ENCODE data around the gene NUP62. TPM values are rescaled to one million over a fixed set of nuclear protein-coding genes. Genes with fewer than 3 reads are reported as not detected.

The NUP62 gene
- total RNA-seq, 1 experiment from 2014 or later = 127 TPM

DNA sequence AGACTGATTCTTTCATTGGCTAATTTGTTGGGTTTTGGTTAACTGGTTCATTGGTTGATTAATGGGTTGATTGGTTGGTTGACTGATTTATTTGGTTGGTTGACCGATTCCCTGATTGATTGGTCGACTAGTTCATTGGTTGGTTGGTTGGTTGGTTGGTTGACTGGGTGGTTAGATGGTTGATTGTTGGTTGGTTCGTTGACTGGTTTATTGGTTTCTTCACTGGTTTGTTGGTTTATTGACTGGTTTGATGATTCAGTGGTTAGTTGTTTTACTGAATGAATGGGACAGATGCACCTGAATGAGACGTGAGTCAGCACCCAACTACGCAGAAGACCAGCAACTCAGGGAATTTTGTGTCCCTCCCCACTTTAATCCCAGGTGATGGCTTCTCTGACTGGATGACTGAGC lies 2.7 kb upstream of the NUP62 start:
- H3K4me3 Mint-ChIP-seq = peak overlapping the region in 1 of 2 experiments; percentile 7; a peak in 1 of 5 replicates
- Histone ChIP-seq H2BK15ac (ENCODE audit: low read depth, low read length) (no peak overlapping the region), H3K4me1 (ENCODE audit: insufficient read depth, low read length) (no peaks in the 10 kb centered on the region; the same call in 1 of the 2 replicates), H3K4ac (ENCODE audit: low read depth, low read length) (no peak overlapping the region), H3K27ac (ENCODE audit: insufficient read length, low read depth, low read length) (no peak overlapping the region), H3K9ac (ENCODE audit: extremely low read depth, insufficient read length, low read length) (no peak overlapping the region), H3K4me2 (ENCODE audit: insufficient read depth, insufficient read length, low read length) (no peak overlapping the region), H2BK20ac (ENCODE audit: low read depth, low read length, poor library complexity, severe bottlenecking) (no peak overlapping the region), H3K18ac (ENCODE audit: insufficient read length, low read depth, low read length) (no peak overlapping the region), H3K23ac (ENCODE audit: insufficient read length, low read depth, low read length) (no peak overlapping the region), H2BK12ac (ENCODE audit: insufficient read length, low read depth, low read length) (no peak overlapping the region), H4K91ac (ENCODE audit: insufficient read length, low read depth, low read length) (no peak overlapping the region), H4K5ac (ENCODE audit: insufficient read length, low read depth, low read length) (no peak overlapping the region), H2BK5ac (ENCODE audit: insufficient read length, low read length) (no peak overlapping the region), H4K8ac (replicated peaks; ENCODE audit: insufficient read length, low read depth, low read length) (no peak overlapping the region), H3K79me1 (ENCODE audit: insufficient read depth, low read depth, low read length, poor library complexity, severe bottlenecking) (no peaks in the 10 kb centered on the region), H4K20me1 (ENCODE audit: control insufficient read depth, insufficient read depth, insufficient read length) (peaks cover 2% of the 10 kb centered on the region), H2BK120ac (ENCODE audit: low read depth, low read length, poor library complexity, severe bottlenecking) (no peak overlapping the region), H3T11ph (ENCODE audit: low read length) (no peak overlapping the region), H3K9me3 (ENCODE audit: control insufficient read depth, low read depth, low read length) (no peaks in the 10 kb centered on the region), H3K79me2 (ENCODE audit: insufficient read depth, low read length) (peaks cover 13% of the 10 kb centered on the region; the same call in 1 of the 2 replicates), H2AK5ac (ENCODE audit: insufficient read length, low read length) (no peak overlapping the region), H3K14ac (ENCODE audit: insufficient read depth, low read length) (no peak overlapping the region), H3K56ac (ENCODE audit: insufficient read length, low read depth, low read length) (no peak overlapping the region), H3K27me3 (ENCODE audit: insufficient read depth, low read length) (no peaks in the 10 kb centered on the region), H3K23me2 (ENCODE audit: insufficient read length, low read depth, low read length, poor library complexity, severe bottlenecking) (peaks cover 10% of the 10 kb centered on the region), H2AFZ (ENCODE audit: low read length) (no peak overlapping the region)
- no peak overlapping the region for H3K27ac Mint-ChIP-seq
- H3K9me3 Mint-ChIP-seq = peaks cover 0 to 4% of the 10 kb centered on the region in 2 experiments; a peak in 3 of 5 replicates
- H3K27me3 Mint-ChIP-seq (ENCODE audit: low read depth) = peaks cover 8% of the 10 kb centered on the region
- TF ChIP-seq, protein P1, sequence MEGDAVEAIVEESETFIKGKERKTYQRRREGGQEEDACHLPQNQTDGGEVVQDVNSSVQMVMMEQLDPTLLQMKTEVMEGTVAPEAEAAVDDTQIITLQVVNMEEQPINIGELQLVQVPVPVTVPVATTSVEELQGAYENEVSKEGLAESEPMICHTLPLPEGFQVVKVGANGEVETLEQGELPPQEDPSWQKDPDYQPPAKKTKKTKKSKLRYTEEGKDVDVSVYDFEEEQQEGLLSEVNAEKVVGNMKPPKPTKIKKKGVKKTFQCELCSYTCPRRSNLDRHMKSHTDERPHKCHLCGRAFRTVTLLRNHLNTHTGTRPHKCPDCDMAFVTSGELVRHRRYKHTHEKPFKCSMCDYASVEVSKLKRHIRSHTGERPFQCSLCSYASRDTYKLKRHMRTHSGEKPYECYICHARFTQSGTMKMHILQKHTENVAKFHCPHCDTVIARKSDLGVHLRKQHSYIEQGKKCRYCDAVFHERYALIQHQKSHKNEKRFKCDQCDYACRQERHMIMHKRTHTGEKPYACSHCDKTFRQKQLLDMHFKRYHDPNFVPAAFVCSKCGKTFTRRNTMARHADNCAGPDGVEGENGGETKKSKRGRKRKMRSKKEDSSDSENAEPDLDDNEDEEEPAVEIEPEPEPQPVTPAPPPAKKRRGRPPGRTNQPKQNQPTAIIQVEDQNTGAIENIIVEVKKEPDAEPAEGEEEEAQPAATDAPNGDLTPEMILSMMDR (conservative IDR thresholded peaks at IDR 0.05) = no peak
- peaks cover 15 to 28% of the 10 kb centered on the region in 2 experiments for H3K4me1 Mint-ChIP-seq
- WGBS (ENCODE audit: extremely low coverage, insufficient read length, low lambda C conversion rate) = no CpG with 5 or more reads among the region's 5 CpGs
- H3K36me3 Mint-ChIP-seq (ENCODE audit: insufficient read depth in 1 of 3, low read depth in 3 of 3) = peaks cover 19 to 37% (median 19%) of the 10 kb centered on the region in 3 experiments
- no peak for DNase-seq
